Psoas muscle (tissue), 8 donors: ENCODE results near the gene ARAP2. TPM values are rescaled to one million over a fixed set of nuclear protein-coding genes. Genes with fewer than 3 reads are reported as not detected.

Experiments
- ATAC-seq, 4 donors: fragments of 200-7000 bp; cut with Tn5 transposase; one replicate each; pipeline ENCODE4 v1.9.1; 2020; ENCODE audit warnings: moderate library complexity in 3 of 4, mild to moderate bottlenecking in 2 of 4
- DNase-seq, 2 donors: peaks; one replicate each; pipeline ENCODE4 v3.0.0-alpha.2; 2020
- H3K27ac ChIP-seq: fragments of 200-600 bp; one replicate; pipeline ENCODE4 v1.8.0; 2022
- H3K27me3 ChIP-seq, 3 donors: fragments of 200-600 bp in 1 of 3; one replicate each; pipeline versions ENCODE4 v1.6.1 to v1.8.0; 2013 to 2022; ENCODE audit warnings: low read length in 2 of 3, mild to moderate bottlenecking in 2 of 3, moderate library complexity in 1 of 3; ENCODE audit not compliant: insufficient read depth in 3 of 3
- H3K36me3 ChIP-seq, 2 donors: fragments of 200-600 bp in 1 of 2; one replicate each; pipeline versions ENCODE4 v1.6.1 to v1.8.0; 2013 to 2022; ENCODE audit warnings: low read depth in 1 of 2, mild to moderate bottlenecking in 1 of 2, moderate library complexity in 1 of 2; ENCODE audit not compliant: insufficient read depth in 1 of 2
- H3K4me1 ChIP-seq: fragments of 200-600 bp; one replicate; pipeline ENCODE4 v1.8.0; 2022
- H3K4me3 ChIP-seq: fragments of 200-600 bp; one replicate; pipeline ENCODE4 v1.8.0; 2022; ENCODE audit warnings: mild to moderate bottlenecking
- H3K9me3 ChIP-seq: fragments of 200-600 bp; one replicate; pipeline ENCODE4 v1.8.0; 2022
- WGBS, 3 donors: extraction: QIAGEN DNeasy Blood & Tissue Kit; methylation state at CpG; one replicate each; pipeline versions ENCODE4 v1.1.6 to v1.1.7; 2013; 5-methylcytosine and 5-hydroxymethylcytosine counted together
- intact Hi-C, 2 donors: fragments of 100-400 bp; cut with DNase I; formaldehyde crosslinking; loops; one replicate each; pipeline versions ENCODE4 v1.11.0 to v1.14.2; 2022
- polyA plus RNA-seq, 3 donors: library from polyadenylated mRNA; stranded (reverse); fragments of 200-250 nt; gene quantifications; one replicate each; pipeline ENCODE4 v1.2.3, GENCODE V29; 2013
- total RNA-seq, 4 donors: library from RNA; stranded (reverse); fragmentation: NEBNext Ultra II Directional in 2 of 4; extraction: Animal tissue kit (Norgen Biotek cat#: 25700) in 2 of 4; gene quantifications; one replicate each; pipeline versions ENCODE4 v1.2.1 to v1.2.4, GENCODE V29; 2021 to 2023
- TF ChIP-seq, protein P1 (sequence below): fragments of 200-600 bp; IDR thresholded peaks from one replicate; pipeline ENCODE4 v1.8.0; 2022; ENCODE audit warnings: antibody characterized with exemption
- donor health status: healthy with polysubstance abuse.
- donor health status: DM: no; HTN: no; CAD: no; lungs with moderate emphysema.
- donor health status: Bipolar disorder and iron deficiency.
- donor health status: healthy.
- donor health status: DM: yes; HTN: yes; CAD: no.
- donor health status: DM: no; HTN: no; CAD: no.
- donor health status: DM: no; HTN: no; CAD: no.
- donor health status: DM: yes; HTN: yes; CAD: no.

The ARAP2 gene
- total and polyA plus RNA-seq, 7 donors: 0.11 to 2.7 (median 1.4) TPM

DNA sequence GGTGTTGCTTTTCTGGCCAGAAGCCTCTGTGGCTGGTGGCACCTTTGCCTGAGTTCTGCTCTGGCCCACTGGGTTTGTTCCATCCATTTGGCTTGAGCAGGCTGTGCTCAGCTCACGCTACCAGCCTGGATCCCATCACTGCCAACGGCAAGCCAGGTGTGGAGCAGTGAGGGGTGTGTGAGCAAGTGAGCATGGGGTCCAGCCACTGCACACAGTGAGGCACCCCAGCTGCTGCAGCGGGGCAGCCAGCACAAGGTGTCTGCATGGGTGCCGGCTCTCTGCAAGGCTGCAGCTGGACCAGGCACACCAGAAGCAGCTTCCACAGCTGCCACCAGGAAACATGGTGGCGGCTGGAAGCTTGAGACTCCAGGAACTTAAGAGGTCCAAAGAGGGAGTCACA lies 46.8 kb downstream of the ARAP2 start:
- Histone ChIP-seq H3K4me1 (no peaks in the 10 kb centered on the region), H3K4me3 (no peak overlapping the region), H3K36me3 (no peaks in the 10 kb centered on the region), H3K27me3 (no peaks in the 10 kb centered on the region), H3K27ac (no peak overlapping the region), H3K9me3 (no peaks in the 10 kb centered on the region)
- ATAC-seq (no peak), DNase-seq (no peak)
- TF ChIP-seq, protein P1, sequence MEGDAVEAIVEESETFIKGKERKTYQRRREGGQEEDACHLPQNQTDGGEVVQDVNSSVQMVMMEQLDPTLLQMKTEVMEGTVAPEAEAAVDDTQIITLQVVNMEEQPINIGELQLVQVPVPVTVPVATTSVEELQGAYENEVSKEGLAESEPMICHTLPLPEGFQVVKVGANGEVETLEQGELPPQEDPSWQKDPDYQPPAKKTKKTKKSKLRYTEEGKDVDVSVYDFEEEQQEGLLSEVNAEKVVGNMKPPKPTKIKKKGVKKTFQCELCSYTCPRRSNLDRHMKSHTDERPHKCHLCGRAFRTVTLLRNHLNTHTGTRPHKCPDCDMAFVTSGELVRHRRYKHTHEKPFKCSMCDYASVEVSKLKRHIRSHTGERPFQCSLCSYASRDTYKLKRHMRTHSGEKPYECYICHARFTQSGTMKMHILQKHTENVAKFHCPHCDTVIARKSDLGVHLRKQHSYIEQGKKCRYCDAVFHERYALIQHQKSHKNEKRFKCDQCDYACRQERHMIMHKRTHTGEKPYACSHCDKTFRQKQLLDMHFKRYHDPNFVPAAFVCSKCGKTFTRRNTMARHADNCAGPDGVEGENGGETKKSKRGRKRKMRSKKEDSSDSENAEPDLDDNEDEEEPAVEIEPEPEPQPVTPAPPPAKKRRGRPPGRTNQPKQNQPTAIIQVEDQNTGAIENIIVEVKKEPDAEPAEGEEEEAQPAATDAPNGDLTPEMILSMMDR: no peak
- intact Hi-C loops: no loop called here
- WGBS, 3 donors: 72 to 79% (median 73%) methylated on average over 5 of the region's 5 CpGs

DNA sequence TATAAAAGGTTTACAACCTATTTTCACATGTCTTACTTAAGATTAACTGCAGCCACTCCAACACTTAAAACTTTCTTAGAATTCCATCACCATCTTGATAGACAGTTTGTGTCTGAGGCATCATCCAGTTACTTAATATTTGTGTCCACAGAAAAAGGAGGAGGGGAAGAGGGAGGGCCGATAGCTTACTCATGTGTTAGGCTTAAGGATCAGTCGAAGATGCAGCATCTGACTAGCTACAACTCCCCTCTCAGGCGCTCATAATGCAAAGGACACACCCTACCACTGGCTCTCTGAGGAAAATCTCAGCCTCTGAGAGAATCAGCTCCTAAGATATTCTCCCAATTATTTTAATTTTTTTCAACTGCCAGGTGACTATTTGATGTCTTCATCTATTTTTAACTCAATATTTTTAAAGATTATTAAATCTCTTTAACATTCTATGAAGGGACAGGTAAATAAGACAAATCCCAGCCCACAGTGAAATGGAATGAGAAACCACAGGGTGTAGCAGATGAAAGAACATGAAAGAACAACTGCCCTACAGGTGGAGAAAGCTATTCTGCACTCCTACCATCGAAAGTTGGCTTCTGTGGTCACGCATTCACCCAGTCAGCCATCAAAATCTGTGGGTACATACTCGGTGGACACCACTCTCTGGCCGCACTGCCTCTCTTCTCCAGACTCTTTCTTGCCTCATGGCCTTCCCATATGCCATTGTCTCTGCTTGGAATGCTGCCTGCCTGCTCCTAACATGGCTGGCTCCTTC lies 48.0 kb downstream of the ARAP2 start:
- Histone ChIP-seq H3K27ac (no peak overlapping the region), H3K4me1 (no peaks in the 10 kb centered on the region), H3K4me3 (no peak overlapping the region), H3K36me3 (no peaks in the 10 kb centered on the region), H3K27me3 (no peaks in the 10 kb centered on the region), H3K9me3 (no peaks in the 10 kb centered on the region)
- ATAC-seq (no peak), DNase-seq (no peak)
- intact Hi-C loops: no loop called here
- TF ChIP-seq, protein P1: no peak
- 82 to 83% (median 82%) methylated on average over 7 of the region's 7 CpGs for WGBS, 3 donors

DNA sequence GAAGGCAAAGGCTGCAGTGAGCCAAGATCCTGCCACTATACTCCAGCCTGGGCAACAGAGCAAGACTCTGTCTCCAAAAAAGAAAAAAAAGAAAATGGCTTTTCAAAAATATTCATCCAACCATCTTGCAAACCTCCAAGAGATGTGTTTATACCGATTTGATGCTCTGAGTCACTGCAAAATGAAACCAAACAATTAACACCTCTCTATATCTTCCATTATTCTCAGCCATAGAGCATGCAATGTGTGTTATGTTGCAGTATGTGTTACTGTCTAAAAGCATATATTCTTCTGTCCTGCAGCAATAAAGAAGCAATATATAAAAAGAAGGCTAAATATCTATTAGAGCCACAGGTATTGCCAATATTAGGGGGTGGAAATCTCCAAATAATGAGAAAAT lies 51.4 kb downstream of the ARAP2 start:
- intact Hi-C loops: no loop called here
- DNase-seq (no peak), ATAC-seq (no peak)
- no peaks in the 10 kb centered on the region for H3K36me3 ChIP-seq
- TF ChIP-seq, protein P1: no peak
- H3K4me3 ChIP-seq: no peak overlapping the region
- no peaks in the 10 kb centered on the region for H3K9me3 ChIP-seq
- H3K4me1 ChIP-seq: no peaks in the 10 kb centered on the region
- 78 to 83% (median 82%) methylated on average over 1 of the region's 1 CpG for WGBS, 3 donors
- H3K27me3 ChIP-seq: no peaks in the 10 kb centered on the region
- H3K27ac ChIP-seq: no peak overlapping the region

DNA sequence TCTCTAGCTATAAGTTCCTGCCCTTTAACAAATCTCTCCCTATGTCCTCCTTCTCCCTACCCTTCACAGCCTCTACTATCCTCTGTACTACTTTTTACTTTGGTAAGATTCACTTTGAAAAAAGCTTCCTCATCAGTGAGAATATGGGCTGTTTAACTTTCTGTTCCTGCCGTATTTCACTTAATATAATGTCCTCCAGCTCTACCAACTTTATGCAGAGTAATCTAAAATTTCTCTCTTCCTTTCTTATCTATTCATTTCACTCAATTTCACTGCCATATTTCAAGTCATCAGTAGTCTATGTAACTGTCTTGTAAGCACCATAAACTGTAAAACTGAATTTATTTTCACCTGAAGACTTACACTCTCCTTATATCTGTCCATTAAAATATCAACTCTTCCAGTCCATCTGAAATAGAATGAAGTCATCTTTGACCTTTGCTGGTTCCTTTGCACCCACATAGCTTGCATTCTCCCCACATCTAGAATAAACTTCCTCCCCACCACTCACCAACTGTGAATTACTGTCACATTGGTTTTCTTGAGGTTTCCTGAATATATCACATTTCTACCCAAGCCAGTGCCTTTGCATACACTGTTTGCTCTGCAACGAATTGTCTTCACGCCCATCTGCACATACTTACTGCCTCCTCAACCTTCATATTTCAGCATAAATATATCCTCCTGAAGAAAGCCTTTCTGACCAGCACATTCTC lies 54.6 kb downstream of the ARAP2 start:
- H3K27ac ChIP-seq: no peak overlapping the region
- ATAC-seq (no peak), DNase-seq (no peak)
- no peaks in the 10 kb centered on the region for H3K9me3 ChIP-seq
- no peaks in the 10 kb centered on the region for H3K27me3 ChIP-seq
- WGBS, 3 donors: 53 to 61% (median 59%) methylated on average over 3 of the region's 3 CpGs
- TF ChIP-seq, protein P1: no peak
- H3K4me3 ChIP-seq: no peak overlapping the region
- intact Hi-C loops: no loop called here
- no peaks in the 10 kb centered on the region for H3K4me1 ChIP-seq
- H3K36me3 ChIP-seq: no peaks in the 10 kb centered on the region
